SK-N-SH treated with all-trans-retinoic acid at 6 μM for 48 hours (cell line): ENCODE results near the gene OPHN1.

Experiments used
- ARNTL ChIP-seq: fragments of 450-650 bp; formaldehyde crosslinking; IDR thresholded peaks from 2 replicates; pipeline ENCODE4 v1.5.0; 2020; ENCODE audit warnings: low read depth, mild to moderate bottlenecking, moderate library complexity, borderline replicate concordance
- CSRNP3 ChIP-seq: fragments of 250-450 bp; sonication (Bioruptor Pico); IDR thresholded peaks from 2 replicates; pipeline ENCODE4 v1.5.1; 2021; ENCODE audit warnings: mild to moderate bottlenecking, moderate library complexity
- ESRRG ChIP-seq: fragments of 250-450 bp; sonication (Bioruptor Pico); IDR thresholded peaks from 2 replicates; pipeline ENCODE4 v1.6.1; 2021; ENCODE audit warnings: mild to moderate bottlenecking
- PATZ1 ChIP-seq: fragments of 250-450 bp; sonication (Bioruptor Pico); IDR thresholded peaks from 2 replicates; pipeline ENCODE4 v1.8.0; 2020; ENCODE audit warnings: mild to moderate bottlenecking, moderate library complexity, borderline replicate concordance
- ZC3H10 ChIP-seq: fragments of 250-450 bp; sonication (Bioruptor Pico); IDR thresholded peaks from 2 replicates; pipeline ENCODE4 v1.5.1; 2021; ENCODE audit warnings: mild to moderate bottlenecking, moderate library complexity
- ZFP30 ChIP-seq: fragments of 450-650 bp; formaldehyde crosslinking; IDR thresholded peaks from 2 replicates; pipeline ENCODE4 v1.5.0; 2022; ENCODE audit warnings: mild to moderate bottlenecking, moderate library complexity
- ZNF8 ChIP-seq: fragments of 450-650 bp; formaldehyde crosslinking; IDR thresholded peaks from 2 replicates; pipeline ENCODE4 v1.5.0; 2020; ENCODE audit warnings: mild to moderate bottlenecking, moderate library complexity

- TF ChIP-seq ARNTL = no peak
- no peak for TF ChIP-seq ESRRG (CRISPR knock-in tag)
- no peak for TF ChIP-seq ZNF8 (CRISPR knock-in tag)
- TF ChIP-seq ZFP30 (CRISPR knock-in tag) = no peak
- no peak for TF ChIP-seq ZC3H10 (CRISPR knock-in tag)
- no peak for TF ChIP-seq CSRNP3
- no peak for TF ChIP-seq PATZ1 (CRISPR knock-in tag)
Measured at GRCh38 chrX:68072041-68072440, 361.3 kb downstream of the OPHN1 start.
